NCI-H2081 treated with DMSO at 0.1 percent for 48 hours (cell line): ENCODE data around the gene KIAA0753.

Source experiments
- DNase-seq: peaks from one replicate; lab custom pipeline; 2025; lab: John Stamatoyannopoulos, UW

Gene KIAA0753

DNA sequence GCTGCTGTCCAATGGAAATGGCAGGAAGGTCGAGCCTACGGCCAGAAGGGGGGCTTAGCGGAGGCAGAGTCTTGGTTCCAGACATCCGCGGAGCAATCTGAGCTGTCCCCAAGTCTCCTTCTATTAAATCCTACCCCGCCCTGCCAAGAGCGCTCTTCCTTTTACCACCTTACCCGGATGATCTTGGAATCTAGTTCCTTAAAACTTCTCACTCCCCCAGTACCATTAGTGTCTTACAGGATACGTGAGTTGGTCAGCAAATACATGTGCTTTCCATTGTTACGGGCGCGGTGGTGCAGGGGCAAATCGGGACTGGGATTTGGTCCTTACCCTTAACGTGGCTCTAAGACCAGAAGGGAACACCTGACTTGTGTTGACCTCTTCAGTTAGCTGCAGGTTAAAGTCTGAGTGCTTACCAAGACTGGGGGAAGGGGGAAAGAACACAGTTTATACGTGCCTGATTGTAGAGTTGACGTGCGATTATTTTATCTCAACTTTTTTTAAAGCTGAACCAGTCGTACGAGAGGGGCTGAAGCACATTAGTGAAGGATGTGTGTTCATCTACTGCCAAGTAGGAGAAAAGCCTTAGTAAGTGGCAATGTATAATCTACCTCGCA lies 844 bp upstream of the KIAA0753 start:
- DNase-seq = no peak

DNA sequence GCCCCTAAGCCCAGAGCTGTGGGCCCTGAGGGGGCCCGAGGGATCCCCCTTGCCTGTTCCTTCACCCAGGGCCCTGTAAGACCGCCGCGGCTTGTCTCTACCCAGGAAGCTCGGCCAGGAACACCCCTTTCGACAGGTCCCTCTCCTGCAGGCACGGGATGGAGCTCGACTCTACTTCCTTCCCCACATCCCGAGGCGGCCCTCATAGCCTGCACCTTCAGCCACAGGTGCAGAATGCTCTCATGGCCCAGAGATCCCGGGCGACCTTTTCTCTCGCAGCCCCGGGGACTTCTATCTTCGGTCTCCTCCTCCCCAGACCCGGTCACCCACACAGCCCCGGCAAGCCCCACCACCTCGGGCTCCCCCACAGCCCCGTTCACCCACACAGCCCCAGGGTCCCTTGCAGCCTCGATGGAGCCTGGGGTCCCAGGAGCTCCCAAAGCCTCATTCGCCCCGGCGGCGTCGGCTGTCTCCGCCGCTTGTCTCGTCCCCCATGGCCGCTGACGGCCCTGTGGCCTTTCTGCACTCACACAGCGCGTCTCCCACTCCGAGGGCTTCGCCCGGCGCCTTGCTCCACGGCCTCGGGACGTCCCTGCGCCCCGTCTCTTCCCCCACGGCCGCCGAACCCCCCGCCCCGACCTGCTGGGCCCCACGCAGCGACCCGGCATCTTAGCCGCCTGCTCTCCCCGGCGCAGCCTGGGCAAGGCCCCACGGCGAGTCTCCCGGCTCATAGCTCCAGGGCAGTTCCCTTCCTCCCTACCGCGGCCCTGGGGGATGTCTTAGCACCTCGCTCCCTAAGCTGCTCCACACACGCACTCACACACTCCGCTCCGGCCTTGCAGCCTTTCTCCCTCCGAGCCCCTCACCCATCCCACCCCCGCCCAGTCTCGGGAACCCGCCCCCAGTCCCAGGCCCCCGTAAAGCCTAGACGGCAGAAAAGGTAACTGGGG lies 650 bp downstream of the KIAA0753 start:
- DNase-seq = no peak

DNA sequence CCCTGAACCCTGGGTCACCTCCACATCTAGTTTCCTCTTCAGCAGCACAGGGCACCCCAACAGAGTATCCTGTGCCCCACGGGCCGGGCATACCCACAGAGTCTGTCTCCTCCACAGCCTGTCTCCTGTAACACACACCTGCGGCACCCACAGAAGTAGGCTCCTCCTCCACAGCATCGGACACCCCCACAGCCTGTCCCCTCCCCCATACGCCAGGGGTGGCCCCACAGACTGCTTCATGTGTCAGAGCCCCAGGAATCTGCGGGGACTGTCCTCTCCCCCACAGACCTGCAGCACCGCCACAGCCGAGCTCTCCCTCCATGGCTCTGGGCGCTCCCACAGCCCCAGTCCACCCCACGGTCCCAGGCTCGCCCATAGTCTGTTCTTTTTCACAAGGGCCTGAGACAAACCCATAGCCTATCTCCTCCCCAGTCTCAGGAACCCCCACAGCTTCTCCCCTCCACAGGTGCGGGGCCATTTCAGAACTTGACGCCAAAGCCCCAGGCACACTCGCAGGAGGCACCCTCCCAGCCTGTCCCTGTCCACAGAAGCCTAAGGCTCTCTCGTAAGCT lies 1.4 kb downstream of the KIAA0753 start:
- DNase-seq = no peak

DNA sequence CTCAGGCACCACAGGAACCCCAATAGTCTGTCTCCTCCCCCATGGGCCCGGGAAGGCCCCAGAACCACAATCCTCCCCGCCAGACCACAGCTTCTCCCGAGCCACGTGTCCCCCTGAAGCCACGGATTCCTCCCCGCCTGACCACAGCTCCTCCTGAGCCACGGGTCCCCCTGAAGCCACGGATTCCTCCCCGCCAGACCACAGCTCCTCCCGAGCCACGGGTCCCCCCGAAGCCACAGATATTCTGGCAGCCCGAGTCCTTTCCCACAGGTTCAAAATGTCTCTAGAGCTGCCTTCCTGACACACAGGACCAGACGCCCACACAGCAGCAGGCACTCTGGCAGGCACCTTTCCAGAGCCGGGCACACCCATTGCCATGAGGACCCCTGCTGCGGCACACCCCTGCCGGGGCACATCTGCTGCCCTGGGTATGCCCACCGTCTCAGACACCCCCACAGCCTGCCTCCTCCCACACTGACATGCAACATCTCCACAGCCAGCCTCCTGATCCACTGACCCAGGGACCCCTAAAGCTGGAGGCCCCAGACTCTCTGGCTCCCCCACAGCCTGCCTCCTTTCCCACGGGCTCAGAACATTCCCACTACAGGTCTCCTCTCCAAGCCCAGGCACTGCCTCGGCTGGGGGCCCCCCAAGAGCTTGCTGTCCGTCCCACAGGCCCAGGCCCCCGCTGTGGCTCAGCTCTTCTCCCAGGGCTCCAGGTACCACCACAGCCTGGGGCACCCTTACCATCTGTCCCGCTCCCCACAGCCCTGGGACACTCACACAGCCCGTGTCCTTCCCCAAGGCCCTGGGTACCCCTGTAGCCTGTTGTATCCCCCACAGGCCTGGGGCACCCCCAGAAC lies 2.2 kb downstream of the KIAA0753 start:
- DNase-seq = no peak

- DNase-seq = no peak
Measured at GRCh38 chr17:6637458-6637840, 3.1 kb downstream of the KIAA0753 start.

DNA sequence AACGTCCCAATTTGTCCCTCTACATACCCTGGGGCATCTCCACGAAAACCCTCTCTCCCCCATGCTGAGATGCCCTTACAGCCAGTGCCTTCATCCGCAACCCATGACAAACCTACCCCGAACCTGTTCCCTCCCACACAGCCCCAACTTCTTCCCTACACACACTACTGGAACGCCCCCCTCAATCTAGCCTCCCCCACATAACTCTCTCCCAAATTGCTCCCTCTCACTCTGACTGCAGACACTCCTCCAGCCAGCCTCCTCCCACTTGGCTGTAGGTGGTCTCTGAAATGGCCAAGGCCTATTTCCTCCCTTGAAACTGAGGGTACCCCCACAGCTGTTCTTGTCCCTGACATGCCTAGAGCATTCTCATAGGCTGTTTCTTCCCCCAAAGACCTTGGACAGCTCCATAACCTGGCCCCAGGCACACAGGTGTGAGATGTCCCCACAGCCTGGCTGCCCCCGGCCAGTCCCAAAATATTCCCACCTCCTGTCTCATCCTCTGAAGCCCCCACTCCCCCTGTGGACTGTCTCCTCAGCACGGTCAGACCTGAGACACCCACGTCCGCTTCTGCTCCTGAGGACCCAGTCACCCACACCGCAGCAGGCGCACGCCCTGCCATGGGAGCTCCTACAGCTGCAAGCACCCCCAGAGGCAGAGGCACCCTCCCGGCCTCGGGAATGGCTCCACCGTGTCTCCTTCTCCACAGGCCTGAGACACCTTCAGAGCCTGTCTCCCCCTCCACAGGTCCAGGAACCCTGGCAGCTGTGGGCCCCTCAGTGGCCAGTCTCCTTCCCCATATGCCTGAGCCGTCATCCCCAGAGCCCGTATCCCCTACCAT lies 3.7 kb downstream of the KIAA0753 start:
- DNase-seq = no peak

DNA sequence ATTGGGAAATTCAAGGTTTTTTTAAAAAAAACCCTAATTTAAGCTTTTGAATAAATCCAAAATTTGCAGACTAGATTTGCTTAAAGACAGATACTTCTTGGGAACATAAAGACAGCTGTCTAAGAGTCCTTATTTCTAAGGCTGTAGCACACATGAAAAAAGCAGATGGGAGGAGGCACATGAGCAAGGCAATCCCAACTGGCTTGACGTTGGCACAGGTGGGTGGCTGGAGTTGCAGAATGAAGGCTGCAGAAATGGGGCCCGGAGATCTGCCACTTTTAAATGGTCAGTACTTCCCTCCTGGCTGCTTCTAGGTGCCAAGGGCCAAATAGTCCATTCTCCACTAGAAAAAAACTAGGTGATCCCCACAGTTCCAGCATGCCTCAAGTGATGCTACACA lies 4.4 kb downstream of the KIAA0753 start:
- DNase-seq = no peak

DNA sequence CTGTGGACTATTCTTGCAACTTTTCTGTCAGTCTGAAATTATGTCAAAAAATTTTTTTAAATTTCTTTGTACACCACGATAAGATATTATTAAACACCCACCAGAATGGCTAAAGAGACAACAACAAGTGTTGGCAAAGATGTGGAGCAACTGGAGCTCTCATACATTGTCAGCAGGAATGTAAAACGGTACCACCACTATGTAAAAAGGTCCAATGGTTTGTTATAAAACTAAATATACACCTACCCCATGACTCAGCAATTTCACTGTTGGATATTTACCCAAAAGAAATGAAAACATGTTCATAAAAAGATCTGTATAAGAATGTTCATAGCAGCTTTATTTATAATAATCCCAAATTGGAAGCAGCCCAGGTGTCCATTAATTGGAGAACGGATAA lies 7.2 kb downstream of the KIAA0753 start:
- DNase-seq = no peak

GRCh38 chr17:6632530-6632929 lies 8.0 kb downstream of the KIAA0753 start:
- DNase-seq = no peak

GRCh38 chr17:6630390-6630789 lies 10.1 kb downstream of the KIAA0753 start:
- DNase-seq = no peak

DNA sequence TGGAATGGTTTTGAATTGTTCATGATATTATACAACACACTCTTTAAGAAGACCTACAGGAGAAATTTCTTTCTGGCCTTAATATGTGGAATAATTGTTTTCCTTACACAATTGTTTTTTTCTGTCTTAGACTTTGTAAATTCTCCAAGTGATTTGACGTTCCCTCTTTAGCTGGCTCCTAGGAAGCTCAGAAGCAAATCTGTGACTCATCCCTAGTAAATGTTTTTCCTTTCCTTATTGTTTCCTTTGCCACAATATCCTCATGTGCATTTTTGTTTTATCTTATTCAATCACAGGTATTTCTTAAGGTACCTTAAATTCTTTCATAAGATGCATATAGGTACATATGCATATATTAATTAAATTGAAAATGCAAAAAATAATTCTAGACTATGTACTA lies 13.5 kb downstream of the KIAA0753 start:
- DNase-seq = no peak

DNA sequence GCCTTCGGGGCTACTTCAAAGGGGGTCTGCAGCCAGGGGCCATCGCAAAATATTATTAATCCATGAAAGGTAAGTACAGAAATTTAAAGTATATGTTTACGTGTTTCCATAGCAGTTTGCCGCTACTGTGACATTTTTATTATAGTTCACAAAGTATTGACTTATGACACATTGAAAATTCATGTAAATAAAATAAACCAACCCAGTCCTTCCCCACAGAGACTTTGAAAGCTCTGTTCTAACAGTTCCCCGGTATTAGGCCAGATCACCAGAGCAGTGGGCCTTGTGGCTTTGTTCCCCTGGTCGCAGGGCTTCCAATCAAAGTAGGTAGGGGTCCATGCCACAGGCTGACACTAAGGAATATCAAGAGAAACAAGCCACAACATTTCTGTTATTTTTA lies 13.9 kb downstream of the KIAA0753 start:
- no peak for DNase-seq

GRCh38 chr17:6623941-6624340 lies 16.6 kb downstream of the KIAA0753 start:
- DNase-seq = no peak

- no peak for DNase-seq
Measured at GRCh38 chr17:6611231-6611630, 29.3 kb downstream of the KIAA0753 start.

GRCh38 chr17:6610011-6610410 lies 30.5 kb downstream of the KIAA0753 start:
- no peak for DNase-seq

- no peak for DNase-seq
Measured at GRCh38 chr17:6608321-6608720, 32.2 kb downstream of the KIAA0753 start.

DNA sequence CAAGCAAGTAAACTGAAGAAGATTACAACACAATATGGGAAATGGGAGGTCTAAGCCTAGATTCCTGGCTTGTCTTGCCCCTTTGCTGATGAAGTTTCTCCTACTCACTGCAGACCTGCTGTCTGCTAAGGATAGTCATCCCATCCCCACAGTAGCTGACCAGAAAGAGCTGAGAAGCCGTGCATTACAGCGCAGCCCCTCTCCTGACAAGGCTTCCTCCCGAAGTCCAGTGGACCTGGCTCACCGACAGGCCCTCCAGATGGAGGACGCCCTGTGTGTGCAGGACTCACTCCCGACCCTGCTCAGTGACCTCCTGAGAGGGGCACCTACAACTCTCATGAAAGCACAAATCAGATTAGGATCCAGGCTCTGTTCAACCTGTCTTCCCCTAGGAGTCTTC lies 35.4 kb downstream of the KIAA0753 start:
- DNase-seq = no peak

DNA sequence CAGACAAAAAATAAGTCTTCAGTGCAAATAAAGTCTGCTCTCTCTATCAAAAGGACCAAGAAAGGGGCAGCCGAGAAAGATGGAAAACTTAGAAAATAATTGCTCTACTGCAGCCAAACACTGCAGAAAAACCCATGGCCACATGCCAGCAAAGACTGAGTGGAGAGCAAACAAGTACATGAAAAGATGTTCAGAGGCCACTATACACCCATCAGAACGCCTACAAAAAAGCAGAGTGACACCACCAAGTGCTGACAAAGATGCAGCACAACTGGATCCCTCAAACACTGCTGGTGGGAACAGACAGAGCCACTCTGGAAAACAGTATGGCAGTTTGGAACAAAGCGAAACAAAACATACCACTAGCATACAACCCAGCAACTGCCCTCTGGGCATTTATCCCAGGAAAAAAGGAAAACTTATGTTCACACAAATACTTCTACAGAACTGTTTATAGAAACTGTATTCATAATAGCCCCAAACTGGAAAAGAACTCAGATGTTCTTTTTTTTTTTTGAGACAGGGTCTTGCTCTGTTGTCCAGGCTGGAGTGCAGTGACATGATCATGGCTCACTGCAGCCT lies 36.7 kb downstream of the KIAA0753 start:
- DNase-seq = no peak

- no peak for DNase-seq
Measured at GRCh38 chr17:6602141-6602540, 38.4 kb downstream of the KIAA0753 start.

DNA sequence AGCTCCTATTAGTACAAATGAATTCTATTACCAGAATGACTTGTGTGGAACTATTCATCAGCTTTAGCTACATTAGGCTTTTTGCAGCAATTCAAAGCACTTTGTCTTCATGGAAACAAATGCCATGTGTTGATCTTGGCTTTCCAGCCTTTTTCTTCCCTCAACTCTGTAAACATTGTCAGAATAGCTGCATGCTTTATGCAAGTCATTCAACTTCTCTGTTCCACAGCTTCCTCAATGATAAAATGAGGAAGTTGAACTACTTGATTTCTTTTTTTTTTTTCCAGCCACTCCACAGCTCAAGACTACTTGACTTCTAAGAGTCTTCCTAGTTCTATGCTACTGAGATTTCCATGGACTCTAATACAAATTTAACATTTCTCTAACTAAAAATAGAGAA lies 41.1 kb downstream of the KIAA0753 start:
- no peak for DNase-seq

DNA sequence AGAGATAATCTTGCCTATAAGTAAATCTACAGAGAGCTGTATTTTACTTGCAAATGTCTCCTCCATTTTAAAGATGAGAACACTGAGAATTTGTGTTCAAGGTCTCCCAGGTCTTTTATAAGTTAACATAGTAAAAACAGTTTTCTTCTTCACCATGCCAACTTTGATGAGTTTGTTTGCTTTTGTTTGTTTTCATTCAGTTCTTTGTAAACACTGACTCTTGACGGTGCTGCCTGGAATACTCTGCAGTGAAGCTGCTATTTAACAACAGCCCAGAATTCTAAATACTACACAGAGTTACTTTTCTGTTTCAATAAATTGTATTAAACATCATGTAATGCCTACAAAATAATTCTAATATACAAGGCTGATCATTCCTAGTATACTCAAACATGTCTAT lies 42.8 kb downstream of the KIAA0753 start:
- DNase-seq = no peak
